Measurements from ENCODE around the gene PTGER3.

DNA sequence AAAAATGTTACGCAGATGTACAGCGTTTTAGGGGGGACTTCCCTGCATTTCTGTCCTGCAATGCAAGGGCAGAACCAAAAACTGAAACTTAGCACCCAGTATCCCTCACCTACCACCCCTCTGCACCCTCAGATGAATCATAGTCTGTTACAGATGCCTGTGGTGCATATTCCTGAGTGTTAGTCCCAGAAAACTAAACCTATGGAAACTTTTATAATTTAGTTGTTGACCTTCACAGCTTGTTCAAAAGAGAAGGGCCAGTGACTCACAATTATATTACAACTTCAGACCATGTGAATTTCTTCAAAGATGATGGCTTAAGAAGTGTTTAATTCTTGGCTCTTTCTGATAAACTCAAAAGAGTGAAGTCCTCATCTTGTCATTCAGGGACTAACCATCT lies 5.8 kb downstream of the PTGER3 start:
- TF ChIP-seq, protein P1, sequence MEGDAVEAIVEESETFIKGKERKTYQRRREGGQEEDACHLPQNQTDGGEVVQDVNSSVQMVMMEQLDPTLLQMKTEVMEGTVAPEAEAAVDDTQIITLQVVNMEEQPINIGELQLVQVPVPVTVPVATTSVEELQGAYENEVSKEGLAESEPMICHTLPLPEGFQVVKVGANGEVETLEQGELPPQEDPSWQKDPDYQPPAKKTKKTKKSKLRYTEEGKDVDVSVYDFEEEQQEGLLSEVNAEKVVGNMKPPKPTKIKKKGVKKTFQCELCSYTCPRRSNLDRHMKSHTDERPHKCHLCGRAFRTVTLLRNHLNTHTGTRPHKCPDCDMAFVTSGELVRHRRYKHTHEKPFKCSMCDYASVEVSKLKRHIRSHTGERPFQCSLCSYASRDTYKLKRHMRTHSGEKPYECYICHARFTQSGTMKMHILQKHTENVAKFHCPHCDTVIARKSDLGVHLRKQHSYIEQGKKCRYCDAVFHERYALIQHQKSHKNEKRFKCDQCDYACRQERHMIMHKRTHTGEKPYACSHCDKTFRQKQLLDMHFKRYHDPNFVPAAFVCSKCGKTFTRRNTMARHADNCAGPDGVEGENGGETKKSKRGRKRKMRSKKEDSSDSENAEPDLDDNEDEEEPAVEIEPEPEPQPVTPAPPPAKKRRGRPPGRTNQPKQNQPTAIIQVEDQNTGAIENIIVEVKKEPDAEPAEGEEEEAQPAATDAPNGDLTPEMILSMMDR (IDR thresholded peaks at IDR 0.05) = no peak
- TF ChIP-seq EP300 (IDR thresholded peaks at IDR 0.05) (no peak), POLR2A (IDR thresholded peaks at IDR 0.05) (no peak), POLR2AphosphoS5 (IDR thresholded peaks at IDR 0.05) (no peak)

Data from gastroesophageal sphincter (tissue), 3 donors.